Fibroblast of mammary gland (primary cell): ENCODE measurements around the gene PRTN3.
A peak's percentile ranks its signal among the peaks of the same experiment; 100 is the strongest.
"Not testable (repeated sequence)": the region's sequence is repeated elsewhere in the genome, so short reads cannot be mapped to it uniquely, and the experiment has no call there.

Source experiments
- DNase-seq: peaks from one replicate; pipeline ENCODE4 v3.0.0-alpha.2; 2010; ENCODE audit warnings: low read depth
- H3K4me3 ChIP-seq: 2 replicates; pipeline ENCODE4 v1.5.1; 2011; ENCODE audit warnings: low read depth, mild to moderate bottlenecking, low read length, moderate library complexity; ENCODE audit not compliant: control insufficient read depth
- CTCF ChIP-seq: conservative IDR thresholded peaks from 2 replicates; pipeline ENCODE4 v1.5.1; 2011; ENCODE audit warnings: low read depth, low read length, inconsistent platforms; ENCODE audit not compliant: control insufficient read depth, insufficient read depth

The PRTN3 gene

GRCh38 chr19:843836-844545, 3.2 kb downstream of the PRTN3 start:
- no peak for TF ChIP-seq CTCF
- H3K4me3 ChIP-seq = no peak overlapping the region
- DNase-seq = no peak

- DNase-seq = no peak
- H3K4me3 ChIP-seq = no peak overlapping the region
- no peak for TF ChIP-seq CTCF
These were observed 3.8 kb downstream of the PRTN3 start for GRCh38 chr19:844546-844971.

GRCh38 chr19:845707-846521, 5.1 kb downstream of the PRTN3 start:
- H3K4me3 ChIP-seq = no peak overlapping the region
- no peak for TF ChIP-seq CTCF
- no peak for DNase-seq

- H3K4me3 ChIP-seq = no peak overlapping the region
- peak; percentile 29 for DNase-seq
- TF ChIP-seq CTCF = no peak
These were observed 7.7 kb downstream of the PRTN3 start for GRCh38 chr19:848386-848921.

- not testable (repeated sequence) for DNase-seq, H3K4me3 ChIP-seq
These were observed 8.4 kb downstream of the PRTN3 start for GRCh38 chr19:849195-849594.

- peak overlapping the region; percentile 13 for H3K4me3 ChIP-seq
- TF ChIP-seq CTCF = no peak
- peak; percentile 94 for DNase-seq
These were observed 9.6 kb downstream of the PRTN3 start for GRCh38 chr19:850221-850978.

GRCh38 chr19:850979-851335, 10.2 kb downstream of the PRTN3 start:
- no peak for TF ChIP-seq CTCF
- H3K4me3 ChIP-seq = peak overlapping the region; percentile 13
- no peak for DNase-seq
